ENCODE results near the gene ADARB2. TPM values are rescaled to one million over a fixed set of nuclear protein-coding genes. Genes with fewer than 3 reads are reported as not detected.

ADARB2 gene
- polyA plus RNA-seq, 1 of the 3 experiments (the other 2 are of a cell fraction), result not detected

DNA sequence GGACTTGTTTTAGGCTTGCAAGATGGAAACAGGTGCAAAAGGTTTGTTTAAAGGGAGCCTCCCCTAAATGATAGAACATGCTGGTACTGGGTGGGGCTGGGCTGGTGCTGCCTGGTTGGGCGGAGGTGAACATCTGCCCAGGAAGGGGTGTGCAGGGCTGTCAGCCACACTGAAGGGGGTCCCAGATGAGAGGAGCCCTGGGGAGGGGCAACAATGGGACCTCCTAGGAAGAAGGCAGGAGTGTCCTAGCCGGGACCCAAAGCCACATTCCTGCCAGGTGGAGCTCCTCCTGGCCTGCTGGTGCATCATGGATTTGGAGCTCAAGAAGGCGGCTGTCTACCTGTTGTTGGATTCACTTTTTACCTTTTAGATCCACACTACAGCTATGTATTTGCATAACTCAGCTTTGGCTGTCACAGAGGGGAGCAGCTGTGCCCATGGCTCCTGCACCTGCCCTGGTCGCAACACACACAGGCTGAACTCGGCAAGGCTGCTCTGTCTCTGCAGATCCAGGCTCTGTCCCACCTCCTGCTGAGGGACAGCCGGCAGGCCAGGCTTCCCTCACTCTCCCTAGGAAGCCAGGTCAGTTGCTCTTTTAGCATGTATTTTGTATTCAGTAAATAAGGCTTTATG, 59.9 kb downstream of the ADARB2 start:
- CTCF ChIA-PET, result interaction anchor here (0.5 kb wide), 1 partner anchor 450 kb away, joined by 3 read pairs; no protein-coding TSS in a partner anchor
- no peaks in the 10 kb centered on the region for H3K9me3 ChIP-seq
- POLR2A ChIA-PET, result no interaction called here

More for the DNA sequence above, 59.9 kb downstream of the ADARB2 start:
- Histone ChIP-seq H3K4me3 (ENCODE audit: low read depth in 2 of 2, low read length in 1 of 2) (no peak overlapping the region), H3K4me1 (ENCODE audit: control insufficient read depth in 1 of 2, insufficient read depth in 2 of 2, low read depth in 1 of 2, low read length in 1 of 2) (no peaks in the 10 kb centered on the region; a peak in 1 of 4 replicates), H3K27me3 (ENCODE audit: insufficient read depth) (no peaks in the 10 kb centered on the region), H2AFZ (ENCODE audit: low read depth) (no peak overlapping the region), H3K27ac (ENCODE audit: low read depth in 2 of 2, low read length in 1 of 2) (no peak overlapping the region), H3K79me2 (ENCODE audit: insufficient read depth) (no peaks in the 10 kb centered on the region), H3F3A (replicated peaks; ENCODE audit: insufficient read depth) (no peaks in the 10 kb centered on the region), H3K9me2 (no peaks in the 10 kb centered on the region), H3K9ac (no peak overlapping the region), H4K20me1 (ENCODE audit: insufficient read depth) (no peaks in the 10 kb centered on the region), H3K4me2 (no peak overlapping the region), H3K36me3 (replicated peaks in 1 of 2; ENCODE audit: control insufficient read depth in 1 of 2, insufficient read depth in 2 of 2, low read length in 1 of 2) (no peaks in the 10 kb centered on the region)
- no peak for TF ChIP-seq YY1 (IDR thresholded peaks at IDR 0.05; ENCODE audit: low read depth)
- TF ChIP-seq, protein P1, sequence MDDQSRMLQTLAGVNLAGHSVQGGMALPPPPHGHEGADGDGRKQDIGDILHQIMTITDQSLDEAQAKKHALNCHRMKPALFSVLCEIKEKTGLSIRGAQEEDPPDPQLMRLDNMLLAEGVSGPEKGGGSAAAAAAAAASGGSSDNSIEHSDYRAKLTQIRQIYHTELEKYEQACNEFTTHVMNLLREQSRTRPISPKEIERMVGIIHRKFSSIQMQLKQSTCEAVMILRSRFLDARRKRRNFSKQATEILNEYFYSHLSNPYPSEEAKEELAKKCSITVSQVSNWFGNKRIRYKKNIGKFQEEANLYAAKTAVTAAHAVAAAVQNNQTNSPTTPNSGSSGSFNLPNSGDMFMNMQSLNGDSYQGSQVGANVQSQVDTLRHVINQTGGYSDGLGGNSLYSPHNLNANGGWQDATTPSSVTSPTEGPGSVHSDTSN (IDR thresholded peaks at IDR 0.05), result no peak
- no peak for TF ChIP-seq MXI1 (IDR thresholded peaks at IDR 0.05; ENCODE audit: low read depth, low read length)
- no peak for TF ChIP-seq ELF1 (IDR thresholded peaks at IDR 0.05)
- TF ChIP-seq NRF1 (IDR thresholded peaks at IDR 0.05; ENCODE audit: low read depth, low read length), result no peak
- no peak for TF ChIP-seq SMC3 (IDR thresholded peaks at IDR 0.05; ENCODE audit: low read depth, low read length)
- no peak for TF ChIP-seq NFIC (IDR thresholded peaks at IDR 0.05; ENCODE audit: borderline replicate concordance)
- no peak for TF ChIP-seq FOXM1 (IDR thresholded peaks at IDR 0.05; ENCODE audit: low read depth)
- no peak for TF ChIP-seq TAF1 (IDR thresholded peaks at IDR 0.05; ENCODE audit: borderline replicate concordance, low read depth, low read length)
- no peak for TF ChIP-seq JUND (IDR thresholded peaks at IDR 0.05)
- TF ChIP-seq TCF12 (IDR thresholded peaks at IDR 0.05), result no peak
- TF ChIP-seq, protein P2, sequence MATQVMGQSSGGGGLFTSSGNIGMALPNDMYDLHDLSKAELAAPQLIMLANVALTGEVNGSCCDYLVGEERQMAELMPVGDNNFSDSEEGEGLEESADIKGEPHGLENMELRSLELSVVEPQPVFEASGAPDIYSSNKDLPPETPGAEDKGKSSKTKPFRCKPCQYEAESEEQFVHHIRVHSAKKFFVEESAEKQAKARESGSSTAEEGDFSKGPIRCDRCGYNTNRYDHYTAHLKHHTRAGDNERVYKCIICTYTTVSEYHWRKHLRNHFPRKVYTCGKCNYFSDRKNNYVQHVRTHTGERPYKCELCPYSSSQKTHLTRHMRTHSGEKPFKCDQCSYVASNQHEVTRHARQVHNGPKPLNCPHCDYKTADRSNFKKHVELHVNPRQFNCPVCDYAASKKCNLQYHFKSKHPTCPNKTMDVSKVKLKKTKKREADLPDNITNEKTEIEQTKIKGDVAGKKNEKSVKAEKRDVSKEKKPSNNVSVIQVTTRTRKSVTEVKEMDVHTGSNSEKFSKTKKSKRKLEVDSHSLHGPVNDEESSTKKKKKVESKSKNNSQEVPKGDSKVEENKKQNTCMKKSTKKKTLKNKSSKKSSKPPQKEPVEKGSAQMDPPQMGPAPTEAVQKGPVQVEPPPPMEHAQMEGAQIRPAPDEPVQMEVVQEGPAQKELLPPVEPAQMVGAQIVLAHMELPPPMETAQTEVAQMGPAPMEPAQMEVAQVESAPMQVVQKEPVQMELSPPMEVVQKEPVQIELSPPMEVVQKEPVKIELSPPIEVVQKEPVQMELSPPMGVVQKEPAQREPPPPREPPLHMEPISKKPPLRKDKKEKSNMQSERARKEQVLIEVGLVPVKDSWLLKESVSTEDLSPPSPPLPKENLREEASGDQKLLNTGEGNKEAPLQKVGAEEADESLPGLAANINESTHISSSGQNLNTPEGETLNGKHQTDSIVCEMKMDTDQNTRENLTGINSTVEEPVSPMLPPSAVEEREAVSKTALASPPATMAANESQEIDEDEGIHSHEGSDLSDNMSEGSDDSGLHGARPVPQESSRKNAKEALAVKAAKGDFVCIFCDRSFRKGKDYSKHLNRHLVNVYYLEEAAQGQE (IDR thresholded peaks at IDR 0.05; ENCODE audit: low read depth, low read length), result no peak
- TF ChIP-seq SIN3A (IDR thresholded peaks at IDR 0.05; ENCODE audit: borderline replicate concordance, low read depth, low read length), result no peak
- TF ChIP-seq EZH2phosphoT487 (IDR thresholded peaks at IDR 0.05; ENCODE audit: borderline replicate concordance, low read depth), result no peak
- no peak for TF ChIP-seq FOSL2 (IDR thresholded peaks at IDR 0.05; ENCODE audit: borderline replicate concordance, low read depth)
- TF ChIP-seq, protein P3, sequence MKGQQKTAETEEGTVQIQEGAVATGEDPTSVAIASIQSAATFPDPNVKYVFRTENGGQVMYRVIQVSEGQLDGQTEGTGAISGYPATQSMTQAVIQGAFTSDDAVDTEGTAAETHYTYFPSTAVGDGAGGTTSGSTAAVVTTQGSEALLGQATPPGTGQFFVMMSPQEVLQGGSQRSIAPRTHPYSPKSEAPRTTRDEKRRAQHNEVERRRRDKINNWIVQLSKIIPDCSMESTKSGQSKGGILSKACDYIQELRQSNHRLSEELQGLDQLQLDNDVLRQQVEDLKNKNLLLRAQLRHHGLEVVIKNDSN (IDR thresholded peaks at IDR 0.05; ENCODE audit: borderline replicate concordance, low read depth), result no peak
- TF ChIP-seq, protein P4, sequence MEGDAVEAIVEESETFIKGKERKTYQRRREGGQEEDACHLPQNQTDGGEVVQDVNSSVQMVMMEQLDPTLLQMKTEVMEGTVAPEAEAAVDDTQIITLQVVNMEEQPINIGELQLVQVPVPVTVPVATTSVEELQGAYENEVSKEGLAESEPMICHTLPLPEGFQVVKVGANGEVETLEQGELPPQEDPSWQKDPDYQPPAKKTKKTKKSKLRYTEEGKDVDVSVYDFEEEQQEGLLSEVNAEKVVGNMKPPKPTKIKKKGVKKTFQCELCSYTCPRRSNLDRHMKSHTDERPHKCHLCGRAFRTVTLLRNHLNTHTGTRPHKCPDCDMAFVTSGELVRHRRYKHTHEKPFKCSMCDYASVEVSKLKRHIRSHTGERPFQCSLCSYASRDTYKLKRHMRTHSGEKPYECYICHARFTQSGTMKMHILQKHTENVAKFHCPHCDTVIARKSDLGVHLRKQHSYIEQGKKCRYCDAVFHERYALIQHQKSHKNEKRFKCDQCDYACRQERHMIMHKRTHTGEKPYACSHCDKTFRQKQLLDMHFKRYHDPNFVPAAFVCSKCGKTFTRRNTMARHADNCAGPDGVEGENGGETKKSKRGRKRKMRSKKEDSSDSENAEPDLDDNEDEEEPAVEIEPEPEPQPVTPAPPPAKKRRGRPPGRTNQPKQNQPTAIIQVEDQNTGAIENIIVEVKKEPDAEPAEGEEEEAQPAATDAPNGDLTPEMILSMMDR (IDR thresholded peaks at IDR 0.05), result no peak
- TF ChIP-seq, protein P5, sequence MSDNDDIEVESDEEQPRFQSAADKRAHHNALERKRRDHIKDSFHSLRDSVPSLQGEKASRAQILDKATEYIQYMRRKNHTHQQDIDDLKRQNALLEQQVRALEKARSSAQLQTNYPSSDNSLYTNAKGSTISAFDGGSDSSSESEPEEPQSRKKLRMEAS (IDR thresholded peaks at IDR 0.05; ENCODE audit: low read depth), result no peak
- WGBS (ENCODE audit: low lambda C conversion rate), result 24% methylated on average over 6 of the region's 6 CpGs
- DNase-seq, result no peak
